Left ventricle myocardium inferior (tissue), 1 donor: ENCODE data around the gene TTF2. TPM values are rescaled to one million over a fixed set of nuclear protein-coding genes. Genes with fewer than 3 reads are reported as not detected.

ENCODE experiments used
- DNase-seq: peaks from one replicate; pipeline ENCODE4 v3.0.0-alpha.2; 2020
- H3K27ac ChIP-seq: fragments of 200-600 bp; replicated peaks from 2 replicates; pipeline ENCODE4 v1.8.0; 2021
- H3K27me3 ChIP-seq: fragments of 200-600 bp; 2 replicates; pipeline ENCODE4 v1.8.0; 2021; ENCODE audit warnings: low read depth
- H3K36me3 ChIP-seq: fragments of 200-600 bp; 2 replicates; pipeline ENCODE4 v1.8.0; 2021
- H3K4me1 ChIP-seq: fragments of 200-600 bp; 2 replicates; pipeline ENCODE4 v1.8.0; 2021
- H3K4me3 ChIP-seq: fragments of 200-600 bp; 2 replicates; pipeline ENCODE4 v1.8.0; 2021; ENCODE audit warnings: mild to moderate bottlenecking, moderate library complexity
- H3K9me3 ChIP-seq: fragments of 200-600 bp; replicated peaks from 2 replicates; pipeline ENCODE4 v1.8.0; 2021
- CTCF ChIP-seq: fragments of 200-600 bp; IDR thresholded peaks from 2 replicates; pipeline ENCODE4 v1.8.0; 2021; ENCODE audit warnings: antibody characterized with exemption, mild to moderate bottlenecking, borderline replicate concordance
- intact Hi-C: fragments of 100-400 bp; cut with micrococcal nuclease; formaldehyde crosslinking; loops from one replicate; pipeline ENCODE4 v1.11.0; 2022
- long read RNA-seq: library from polyadenylated mRNA; unstranded; transcript quantifications from one replicate; pipeline ENCODE4 v2.0.0, GENCODE V29; 2021
- total RNA-seq: library from RNA; stranded (reverse); fragmentation: NEBNext Ultra II Directional; extraction: Animal tissue kit (Norgen Biotek cat#: 25700); gene quantifications from one replicate; pipeline ENCODE4 v1.2.1, GENCODE V29; 2021
- donor health status: DM: no; HTN: yes; CAD: no; lungs with severe emphysema.

Gene TTF2
- total RNA-seq, result 6.4 TPM
- long read RNA-seq, full-length matches to known transcripts, result 2 of 10 reads
- long read RNA-seq, partial matches to known transcripts, result 2 of 10 reads
- long read RNA-seq, other reads (novel, unspliced or antisense), result 6 of 10 reads

- Histone ChIP-seq H3K36me3 (no peaks in the 10 kb centered on the region), H3K4me3 (peak within 1 kb of the TSS; percentile 81), H3K27ac (peak within 1 kb of the TSS; percentile 40), H3K27me3 (no peaks in the 10 kb centered on the region), H3K4me1 (peaks cover 20% of the 10 kb centered on the region), H3K9me3 (no peaks in the 10 kb centered on the region)
- TF ChIP-seq CTCF, result peak; percentile 51
- intact Hi-C loops, result loop anchor here (5.0 to 10.0 kb wide), 5 partner anchors 208 to 695 kb away; no protein-coding TSS in a partner anchor
- DNase-seq, result peak; percentile 88
Measured at GRCh38 chr1:117059678-117060440, at the start of gene TTF2. TSS of gene TTF2 (plus strand) at chr1:117060326. CDS start at chr1:117060347, 21 bp downstream.

GRCh38 chr1:117011334-117011733 lies 48.8 kb upstream of the TTF2 start:
- TF ChIP-seq CTCF, result no peak
- intact Hi-C loops, result no loop called here
- no peaks in the 10 kb centered on the region for H3K9me3 ChIP-seq
- no peaks in the 10 kb centered on the region for H3K4me1 ChIP-seq
- no peak for DNase-seq
- no peaks in the 10 kb centered on the region for H3K36me3 ChIP-seq
- no peak overlapping the region for H3K4me3 ChIP-seq
- H3K27ac ChIP-seq, result no peak overlapping the region
- H3K27me3 ChIP-seq, result no peaks in the 10 kb centered on the region

GRCh38 chr1:117013309-117013858 lies 46.7 kb upstream of the TTF2 start:
- DNase-seq, result no peak
- H3K4me1 ChIP-seq, result peaks cover 4% of the 10 kb centered on the region
- TF ChIP-seq CTCF, result no peak
- H3K36me3 ChIP-seq, result no peaks in the 10 kb centered on the region
- H3K27ac ChIP-seq, result no peak overlapping the region
- no peaks in the 10 kb centered on the region for H3K9me3 ChIP-seq
- H3K4me3 ChIP-seq, result no peak overlapping the region
- no peaks in the 10 kb centered on the region for H3K27me3 ChIP-seq
- intact Hi-C loops, result no loop called here

- Histone ChIP-seq H3K4me1 (peaks cover 4% of the 10 kb centered on the region), H3K4me3 (no peak overlapping the region), H3K36me3 (no peaks in the 10 kb centered on the region), H3K27me3 (no peaks in the 10 kb centered on the region), H3K27ac (no peak overlapping the region), H3K9me3 (no peaks in the 10 kb centered on the region)
- no peak for TF ChIP-seq CTCF
- no peak for DNase-seq
- intact Hi-C loops, result no loop called here
Measured at GRCh38 chr1:117014209-117014608, 45.9 kb upstream of the TTF2 start.

GRCh38 chr1:117015724-117016123 lies 44.4 kb upstream of the TTF2 start:
- intact Hi-C loops, result no loop called here

More at GRCh38 chr1:117015724-117016123, 44.4 kb upstream of the TTF2 start:
- no peak for DNase-seq
- H3K9me3 ChIP-seq, result no peaks in the 10 kb centered on the region
- H3K4me3 ChIP-seq, result no peak overlapping the region
- TF ChIP-seq CTCF, result no peak
- peaks cover 9% of the 10 kb centered on the region for H3K4me1 ChIP-seq
- no peaks in the 10 kb centered on the region for H3K27me3 ChIP-seq
- H3K27ac ChIP-seq, result no peak overlapping the region
- no peaks in the 10 kb centered on the region for H3K36me3 ChIP-seq
